Activated naive CD4-positive, alpha-beta T cell treated with anti-CD3 and anti-CD28 coated beads, Interleukin-2, amount 10 ng/mL, durations not matched to agents 5 hours and 36 hours (primary cell): ENCODE measurements around the gene MYD88. TPM values are rescaled to one million over a fixed set of nuclear protein-coding genes. Genes with fewer than 3 reads are reported as not detected.

ENCODE experiments used
- total RNA-seq, 2 experiments: library from RNA; stranded (reverse); gene quantifications; one replicate each; pipeline ENCODE4 v1.2.3, GENCODE V29; 2021

The MYD88 gene
- total RNA-seq = 10 to 100 TPM; 57.1 to 61.2 TPM

GRCh38 chr3:38138349-38139190 is at the start of gene MYD88:
TSS of gene MYD88 (plus strand) at chr3:38138661. CDS start at chr3:38138701, 40 bp downstream.

DNA sequence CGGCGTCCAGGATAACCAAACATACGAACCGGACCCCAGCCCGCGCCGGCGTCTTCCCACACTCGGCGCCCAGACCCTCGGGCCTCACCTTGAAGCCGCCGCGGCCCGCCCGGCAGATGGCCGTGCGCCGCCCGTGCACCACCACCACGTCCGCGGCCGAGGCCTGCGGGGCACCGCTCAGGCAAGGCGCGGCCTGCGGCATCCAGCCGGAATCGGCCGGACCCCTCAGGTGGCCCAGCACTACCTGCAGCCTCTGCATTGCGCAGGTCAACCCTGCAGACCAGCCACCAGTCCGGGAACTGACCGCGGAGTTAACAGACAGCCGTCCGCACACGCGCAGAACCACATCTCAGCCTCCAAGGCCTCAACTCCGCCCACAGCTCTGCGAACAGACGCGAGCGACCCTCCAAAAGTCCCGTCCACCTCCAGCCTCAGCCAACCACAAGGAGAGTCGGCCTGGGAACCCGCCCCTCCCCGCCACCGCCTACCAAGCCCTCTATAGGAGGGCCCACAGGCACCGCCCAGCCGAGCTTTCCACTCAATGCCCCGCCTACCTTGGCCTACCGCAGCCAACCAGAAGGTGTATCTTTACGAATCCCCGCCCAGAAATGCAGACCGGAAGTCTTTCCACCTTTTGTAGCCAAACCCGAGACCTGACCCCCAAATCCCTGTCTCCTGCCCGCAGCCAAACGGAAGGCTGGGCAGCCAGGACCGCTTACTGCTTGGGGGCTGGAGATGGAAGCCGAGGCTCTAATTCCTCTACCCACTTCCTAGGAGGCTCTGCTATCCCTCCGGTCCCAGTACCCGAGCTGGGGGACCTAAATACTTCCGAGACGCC is 1.5 kb upstream of the MYD88 start, which contains the start of gene ACAA1:
Gene ACAA1, minus strand, starts transcription at position 351 of the 838 bp plus-strand sequence. Its CDS starts 92 bp downstream, at position 259.

GRCh38 chr3:38164952-38165721 is 26.7 kb downstream of the MYD88 start, which contains the start of gene OXSR1:
TSS of gene OXSR1 (plus strand) at chr3:38165537. CDS start at chr3:38165877, 340 bp downstream.

Other genes with a start within 250 kb of the MYD88 start
- gene VILL, start 147.9 kb upstream of the MYD88 start, total RNA-seq = 10 to 100 TPM; 24.1 to 27.3 TPM
- 10 to 100 TPM; 26.3 to 27.3 TPM for gene PLCD1, start 109.0 kb upstream of the MYD88 start, total RNA-seq
- gene DLEC1, start 99.5 kb upstream of the MYD88 start, total RNA-seq = 1 to 10 TPM; 5.1 to 5.6 TPM
- gene ACAA1, start 1.5 kb upstream of the MYD88 start, total RNA-seq = 10 to 100 TPM; 81.0 to 84.2 TPM
- 10 to 100 TPM; 54.4 to 54.5 TPM for gene OXSR1, start 26.9 kb downstream of the MYD88 start, total RNA-seq
- under 1 TPM; 0.50 to 0.67 TPM for gene SLC22A13, start 127.2 kb downstream of the MYD88 start, total RNA-seq
- not detected for gene SLC22A14, start 143.6 kb downstream of the MYD88 start, total RNA-seq
- gene XYLB, start 208.1 kb downstream of the MYD88 start, total RNA-seq = 1 to 10 TPM; 2.9 to 3.4 TPM